GM23338 (cell line): ENCODE results near the gene SMC1A. TPM values are rescaled to one million over a fixed set of nuclear protein-coding genes. Genes with fewer than 3 reads are reported as not detected.

Experiments
- ATAC-seq: fragments of 200-7000 bp; cut with Tn5 transposase; 3 replicates; pipeline ENCODE4 v1.9.1; 2020
- DNase-seq: peaks from one replicate; pipeline ENCODE4 v3.0.0-alpha.2; 2015; ENCODE audit warnings: low spot score
- H2AFZ ChIP-seq: fragments of 200-600 bp; sonication (generic); 2 replicates; pipeline ENCODE4 v1.8.0; 2016; ENCODE audit warnings: antibody characterized with exemption, mild to moderate bottlenecking, moderate library complexity
- H3F3A ChIP-seq: fragments of 200-600 bp; sonication (generic); replicated peaks from 2 replicates; pipeline ENCODE4 v1.8.0; 2017; ENCODE audit warnings: antibody characterized with exemption, mixed run types, low read depth
- H3K27ac ChIP-seq: fragments of 200-600 bp; sonication (generic); 2 replicates; pipeline ENCODE4 v1.6.1; 2016; ENCODE audit warnings: low read depth
- H3K27me3 ChIP-seq: fragments of 200-600 bp; sonication (generic); 2 replicates; pipeline ENCODE4 v1.8.0; 2016; ENCODE audit warnings: mild to moderate bottlenecking, mixed run types, moderate library complexity; ENCODE audit not compliant: insufficient read depth
- H3K36me3 ChIP-seq: fragments of 200-600 bp; sonication (generic); 2 replicates; pipeline ENCODE4 v1.8.0; 2016; ENCODE audit warnings: mild to moderate bottlenecking; ENCODE audit not compliant: insufficient read depth
- H3K4me1 ChIP-seq: fragments of 200-600 bp; sonication (generic); 2 replicates; pipeline ENCODE4 v1.8.0; 2016; ENCODE audit warnings: mild to moderate bottlenecking, moderate library complexity; ENCODE audit not compliant: insufficient read depth
- H3K4me2 ChIP-seq: fragments of 200-600 bp; sonication (generic); 2 replicates; pipeline ENCODE4 v1.7.1; 2017; ENCODE audit warnings: mixed run types
- H3K4me3 ChIP-seq: fragments of 200-600 bp; sonication (generic); 2 replicates; pipeline ENCODE4 v1.6.1; 2016; ENCODE audit warnings: mixed run types
- H3K79me2 ChIP-seq: fragments of 200-600 bp; sonication (generic); replicated peaks from 2 replicates; pipeline ENCODE4 v1.8.0; 2017; ENCODE audit warnings: mild to moderate bottlenecking; ENCODE audit not compliant: insufficient read depth
- H3K9me2 ChIP-seq: fragments of 200-600 bp; sonication (generic); 2 replicates; pipeline ENCODE4 v1.8.0; 2017; ENCODE audit not compliant: insufficient read depth
- H4K20me1 ChIP-seq: fragments of 200-600 bp; sonication (generic); replicated peaks from 2 replicates; pipeline ENCODE4 v1.8.0; 2017; ENCODE audit warnings: mild to moderate bottlenecking; ENCODE audit not compliant: insufficient read depth
- H3K27ac Mint-ChIP-seq: 2 replicates; pipeline ENCODE4 v1.8.0; 2020; ENCODE audit warnings: inconsistent platforms, mild to moderate bottlenecking, moderate library complexity, mixed read lengths
- H3K27me3 Mint-ChIP-seq: 3 replicates; pipeline ENCODE4 v1.8.0; 2022; ENCODE audit warnings: low read depth, mild to moderate bottlenecking, moderate library complexity, mixed read lengths, inconsistent platforms; ENCODE audit not compliant: insufficient read depth, poor library complexity
- H3K36me3 Mint-ChIP-seq: 3 replicates; pipeline ENCODE4 v1.8.0; 2021; ENCODE audit warnings: low read depth, mild to moderate bottlenecking, inconsistent platforms, moderate library complexity, mixed read lengths
- H3K4me1 Mint-ChIP-seq: 3 replicates; pipeline ENCODE4 v1.8.0; 2020; ENCODE audit warnings: mild to moderate bottlenecking, inconsistent platforms, mixed read lengths
- H3K4me3 Mint-ChIP-seq: 3 replicates; pipeline ENCODE4 v1.8.0; 2021; ENCODE audit warnings: moderate library complexity, mild to moderate bottlenecking, inconsistent platforms, mixed read lengths
- H3K9me3 Mint-ChIP-seq: 3 replicates; pipeline ENCODE4 v1.8.0; 2020; ENCODE audit warnings: moderate library complexity, mild to moderate bottlenecking, inconsistent platforms, mixed read lengths
- CREB1 ChIP-seq: fragments of 250-450 bp; sonication (Bioruptor Pico); IDR thresholded peaks from 2 replicates; pipeline ENCODE4 v1.5.0; 2020; ENCODE audit warnings: low read depth, mild to moderate bottlenecking, moderate library complexity
- CTCF ChIP-seq, 2 experiments: fragments of 200-600 bp in 1 of 2; sonication (generic) in 1 of 2; conservative IDR thresholded peaks; 2 replicates each; pipeline versions ENCODE4 v1.5.1 to v1.6.1; 2016 to 2017; ENCODE audit warnings: antibody characterized with exemption in 2 of 2, low read depth in 2 of 2, mild to moderate bottlenecking in 2 of 2, moderate library complexity in 1 of 2
- ETS1 ChIP-seq: IDR thresholded peaks from 2 replicates; pipeline ENCODE4 v1.6.1; 2016; ENCODE audit warnings: antibody characterized with exemption
- NANOG ChIP-seq: IDR thresholded peaks from 2 replicates; pipeline ENCODE4 v1.6.1; 2016; ENCODE audit warnings: antibody characterized with exemption, borderline replicate concordance
- REST ChIP-seq: IDR thresholded peaks from one replicate; pipeline ENCODE4 v1.6.1; 2018; ENCODE audit warnings: antibody characterized with exemption; ENCODE audit not compliant: unreplicated experiment
- STAT1 ChIP-seq: IDR thresholded peaks from one replicate; pipeline ENCODE4 v1.6.1; 2016; ENCODE audit warnings: antibody characterized with exemption; ENCODE audit not compliant: unreplicated experiment
- polyA plus RNA-seq: library from polyadenylated mRNA; unstranded; fragments of >200 nt; fragmentation: Nextera tagmentation; extraction: Ambion mirVana; gene quantifications from 2 replicates; pipeline ENCODE4 v1.2.1, GENCODE V29; 2016
- total RNA-seq: library from RNA; depleted of rRNA; stranded (reverse); fragments of >200 nt; shearing (Covaris generic); gene quantifications from 2 replicates; pipeline ENCODE4 v1.2.3, GENCODE V29; 2014

The SMC1A gene
- total and polyA plus RNA-seq, 2 experiments from 2014 or later, result 63.3 to 69.0 TPM

- Mint-ChIP-seq H3K4me3 (no peak overlapping the region), H3K27ac (no peak overlapping the region), H3K9me3 (no peaks in the 10 kb centered on the region), H3K27me3 (peaks cover 8% of the 10 kb centered on the region), H3K4me1 (peaks cover 9% of the 10 kb centered on the region), H3K36me3 (peaks cover 2% of the 10 kb centered on the region; the same call in 2 of the 3 replicates)
- no peaks in the 10 kb centered on the region for H3K36me3 ChIP-seq
- H3K4me1 ChIP-seq, result peaks cover 6% of the 10 kb centered on the region; the same call in 1 of the 2 replicates
- no peaks in the 10 kb centered on the region for H4K20me1 ChIP-seq
- H3F3A ChIP-seq, result no peaks in the 10 kb centered on the region
- no peak overlapping the region for H3K4me3 ChIP-seq
- no peak overlapping the region for H3K27ac ChIP-seq
- H3K9me2 ChIP-seq, result no peaks in the 10 kb centered on the region
- no peak overlapping the region for H3K4me2 ChIP-seq
- H3K79me2 ChIP-seq, result no peaks in the 10 kb centered on the region
- no peak for DNase-seq
- TF ChIP-seq REST, result no peak
- no peak for TF ChIP-seq CTCF (conservative IDR thresholded peaks at IDR 0.05; ENCODE audit: low read depth in 2 of 2)
- no peak for TF ChIP-seq CREB1
- TF ChIP-seq STAT1, result no peak
- TF ChIP-seq ETS1, result no peak
- no peak overlapping the region for H2AFZ ChIP-seq
- ATAC-seq, result no peak
- H3K27me3 ChIP-seq, result peaks cover 21% of the 10 kb centered on the region
Observed at GRCh38 chrX:53437206-53437605, 14.8 kb upstream of the SMC1A start.

- DNase-seq, result peak; percentile 79
- Histone ChIP-seq H3K9me2 (no peaks in the 10 kb centered on the region), H3K4me1 (peaks cover 6% of the 10 kb centered on the region; the same call in 1 of the 2 replicates), H2AFZ (no peak overlapping the region), H3F3A (no peaks in the 10 kb centered on the region), H4K20me1 (no peaks in the 10 kb centered on the region), H3K4me3 (no peak overlapping the region), H3K4me2 (no peak overlapping the region), H3K27ac (no peak overlapping the region), H3K79me2 (no peaks in the 10 kb centered on the region), H3K27me3 (peaks cover 17% of the 10 kb centered on the region), H3K36me3 (no peaks in the 10 kb centered on the region)
- peaks cover 6% of the 10 kb centered on the region for H3K27me3 Mint-ChIP-seq
- peaks cover 9% of the 10 kb centered on the region for H3K4me1 Mint-ChIP-seq
- peak; percentile 60 to 78 for TF ChIP-seq CTCF (conservative IDR thresholded peaks at IDR 0.05; ENCODE audit: low read depth in 2 of 2)
- no peak for TF ChIP-seq NANOG
- no peaks in the 10 kb centered on the region for H3K9me3 Mint-ChIP-seq
- no peak overlapping the region for H3K4me3 Mint-ChIP-seq
- no peak overlapping the region for H3K27ac Mint-ChIP-seq
- peak; percentile 61 for ATAC-seq
- peaks cover 10% of the 10 kb centered on the region; the same call in 2 of the 3 replicates for H3K36me3 Mint-ChIP-seq
Observed at GRCh38 chrX:53435997-53436396, 13.5 kb upstream of the SMC1A start.
